SK-N-SH (cell line): ENCODE data around the gene CAPSL. TPM values are rescaled to one million over a fixed set of nuclear protein-coding genes. Genes with fewer than 3 reads are reported as not detected.

ENCODE experiments used
- CTCF ChIA-PET: fragments of 300-600, 350-600 bp; formaldehyde crosslinking; extraction: SDS; loops from one replicate; lab custom pipeline; 2021; lab: Yijun Ruan, JAX
- POLR2A ChIA-PET: fragments of 350-600 bp; sonication (Branson Sonifier 250); formaldehyde crosslinking; extraction: SDS; loops from one replicate; lab custom pipeline; 2020; ENCODE audit warnings: antibody characterized with exemption, inconsistent platforms; lab: Yijun Ruan, JAX
- DNase-seq: peaks from one replicate; pipeline ENCODE4 v3.0.0; 2012
- H2AFZ ChIP-seq: fragments of 200-600 bp; sonication (generic); 2 replicates; pipeline ENCODE4 v1.8.1; 2016; ENCODE audit warnings: antibody characterized with exemption, mild to moderate bottlenecking, low read depth
- H3F3A ChIP-seq: fragments of 200-600 bp; sonication (generic); replicated peaks from 2 replicates; pipeline ENCODE3; 2016; ENCODE audit warnings: antibody characterized with exemption, mild to moderate bottlenecking; ENCODE audit not compliant: insufficient read depth
- H3K27ac ChIP-seq, 2 experiments: fragments of 200-500 bp in 1 of 2; fragments of 200-600 bp in 1 of 2; sonication (Bioruptor generic) in 1 of 2; sonication (generic), shearing (Covaris generic) in 1 of 2; 2 replicates each; pipeline versions ENCODE4 v1.5.1 to v1.6.1; 2014 to 2016; ENCODE audit warnings: low read depth in 2 of 2, inconsistent platforms in 1 of 2, low read length in 1 of 2, mild to moderate bottlenecking in 1 of 2, mixed read lengths in 1 of 2
- H3K27me3 ChIP-seq: fragments of 200-600 bp; sonication (generic), shearing (Covaris generic); 2 replicates; pipeline ENCODE4 v1.6.1; 2016; ENCODE audit warnings: mixed run types; ENCODE audit not compliant: insufficient read depth
- H3K36me3 ChIP-seq, 2 experiments: fragments of 200-500 bp in 1 of 2; fragments of 200-600 bp in 1 of 2; sonication (Bioruptor generic) in 1 of 2; sonication (generic) in 1 of 2; replicated peaks in 1 of 2; 2 replicates each; pipeline versions ENCODE3 to v1.5.1; 2014 to 2016; ENCODE audit warnings: low read length in 1 of 2, mild to moderate bottlenecking in 1 of 2; ENCODE audit not compliant: insufficient read depth in 2 of 2, control insufficient read depth in 1 of 2
- H3K4me1 ChIP-seq, 2 experiments: fragments of 200-500 bp in 1 of 2; fragments of 200-600 bp in 1 of 2; sonication (Bioruptor generic) in 1 of 2; sonication (generic), shearing (Covaris generic) in 1 of 2; 2 replicates each; pipeline versions ENCODE4 v1.5.1 to v1.6.1; 2014 to 2016; ENCODE audit warnings: low read depth in 1 of 2, low read length in 1 of 2, mixed run types in 1 of 2; ENCODE audit not compliant: insufficient read depth in 2 of 2, control insufficient read depth in 1 of 2
- H3K4me2 ChIP-seq: fragments of 200-600 bp; sonication (generic), shearing (Covaris generic); 2 replicates; pipeline ENCODE4 v1.6.1; 2017; ENCODE audit warnings: mixed run types
- H3K4me3 ChIP-seq, 2 experiments: fragments of 200-500 bp in 1 of 2; fragments of 200-600 bp in 1 of 2; sonication (Bioruptor generic) in 1 of 2; sonication (generic), shearing (Covaris generic) in 1 of 2; 2 replicates each; pipeline versions ENCODE4 v1.5.1 to v1.8.1; 2014 to 2016; ENCODE audit warnings: low read depth in 2 of 2, inconsistent platforms in 1 of 2, low read length in 1 of 2, mild to moderate bottlenecking in 1 of 2, mixed read lengths in 1 of 2, moderate library complexity in 1 of 2
- H3K79me2 ChIP-seq: fragments of 200-600 bp; sonication (generic); 2 replicates; pipeline ENCODE4 v1.8.1; 2017; ENCODE audit warnings: mild to moderate bottlenecking; ENCODE audit not compliant: insufficient read depth
- H3K9ac ChIP-seq: fragments of 200-600 bp; sonication (generic); 2 replicates; pipeline ENCODE4 v1.6.1; 2017; ENCODE audit warnings: mixed run types
- H3K9me2 ChIP-seq: fragments of 200-600 bp; sonication (generic); 2 replicates; pipeline ENCODE4 v1.6.1; 2017; ENCODE audit warnings: mixed run types
- H3K9me3 ChIP-seq: fragments of 200-600 bp; sonication (generic); 2 replicates; pipeline ENCODE4 v1.6.1; 2017; ENCODE audit warnings: mixed run types, mild to moderate bottlenecking, moderate library complexity
- H4K20me1 ChIP-seq: fragments of 200-600 bp; sonication (generic); 2 replicates; pipeline ENCODE4 v1.6.1; 2017; ENCODE audit warnings: mild to moderate bottlenecking, mixed run types; ENCODE audit not compliant: insufficient read depth
- CHD2 ChIP-seq: fragments of 150-350 bp; IDR thresholded peaks from 2 replicates; pipeline ENCODE4 v1.6.1; 2018; ENCODE audit warnings: low read length; ENCODE audit not compliant: partially characterized antibody
- CTCF ChIP-seq: fragments of 200-600 bp; sonication (generic); IDR thresholded peaks from 2 replicates; pipeline ENCODE4 v1.6.1; 2017; ENCODE audit warnings: antibody characterized with exemption, mild to moderate bottlenecking, moderate library complexity
- ELF1 ChIP-seq: IDR thresholded peaks from 2 replicates; pipeline ENCODE4 v1.4.0; 2012
- EZH2phosphoT487 ChIP-seq: fragments of 200-600 bp; sonication (generic); IDR thresholded peaks from 2 replicates; pipeline ENCODE4 v1.6.1; 2017; ENCODE audit warnings: low read depth, mixed run types, mild to moderate bottlenecking, antibody characterized with exemption, moderate library complexity, borderline replicate concordance
- FOSL2 ChIP-seq: IDR thresholded peaks from 2 replicates; pipeline ENCODE4 v1.4.0; 2012; ENCODE audit warnings: low read depth, mild to moderate bottlenecking, moderate library complexity, borderline replicate concordance
- FOXM1 ChIP-seq: IDR thresholded peaks from 2 replicates; pipeline ENCODE4 v1.4.0; 2012; ENCODE audit warnings: low read depth, mild to moderate bottlenecking
- GATA2 ChIP-seq: sonication (generic); formaldehyde crosslinking; IDR thresholded peaks from 2 replicates; pipeline ENCODE4 v1.5.0; 2020; ENCODE audit warnings: mild to moderate bottlenecking, missing genetic modification reagents
- MAX ChIP-seq: IDR thresholded peaks from 2 replicates; pipeline ENCODE4 v1.4.0; 2012; ENCODE audit warnings: low read depth
- MEF2A ChIP-seq: IDR thresholded peaks from 2 replicates; pipeline ENCODE4 v1.4.0; 2012; ENCODE audit warnings: low read depth, borderline replicate concordance
- MXI1 ChIP-seq: IDR thresholded peaks from 2 replicates; pipeline ENCODE4 v1.6.1; 2012; ENCODE audit warnings: mild to moderate bottlenecking, low read depth, low read length, improper control_type of control experiment
- PBX3 ChIP-seq: IDR thresholded peaks from 2 replicates; pipeline ENCODE4; 2012
- POLR2AphosphoS5 ChIP-seq: IDR thresholded peaks from 2 replicates; pipeline ENCODE4 v1.6.1; 2012; ENCODE audit warnings: low read depth, low read length
- RAD21 ChIP-seq: IDR thresholded peaks from 2 replicates; pipeline ENCODE4 v1.6.1; 2012; ENCODE audit warnings: mild to moderate bottlenecking, low read length
- RXRA ChIP-seq: IDR thresholded peaks from 2 replicates; pipeline ENCODE4 v1.4.0; 2012; ENCODE audit warnings: low read depth, mild to moderate bottlenecking, borderline replicate concordance
- SMC3 ChIP-seq: IDR thresholded peaks from 2 replicates; pipeline ENCODE4 v1.6.1; 2012; ENCODE audit warnings: low read depth, low read length, improper control_type of control experiment
- TAF1 ChIP-seq: IDR thresholded peaks from 2 replicates; pipeline ENCODE4 v1.6.1; 2012; ENCODE audit warnings: low read depth, mild to moderate bottlenecking, low read length, moderate library complexity, borderline replicate concordance
- TCF12 ChIP-seq: IDR thresholded peaks from 2 replicates; pipeline ENCODE4 v1.4.0; 2012
- USF1 ChIP-seq: IDR thresholded peaks from 2 replicates; pipeline ENCODE4 v1.4.0; 2012; ENCODE audit warnings: low read depth, borderline replicate concordance
- YY1 ChIP-seq: IDR thresholded peaks from 2 replicates; pipeline ENCODE4 v1.4.0; 2012; ENCODE audit warnings: low read depth, mild to moderate bottlenecking
- WGBS: methylation state at CpG from one replicate; pipeline ENCODE4 v1.1.6; 2017; ENCODE audit warnings: low lambda C conversion rate; 5-methylcytosine and 5-hydroxymethylcytosine counted together
- polyA plus RNA-seq, 3 experiments: library from polyadenylated mRNA; depleted of rRNA; stranded (reverse); fragments of >200 nt; gene quantifications; 2 replicates each; pipeline ENCODE4 v1.2.3, GENCODE V29; 2012

CAPSL gene
- polyA plus RNA-seq, 1 of the 3 experiments (the other 2 are of a cell fraction), result 0.23 TPM

- 65% methylated on average over 2 of the region's 2 CpGs for WGBS
- H3F3A ChIP-seq, result no peaks in the 10 kb centered on the region
- no peaks in the 10 kb centered on the region for H3K27me3 ChIP-seq
- no peak overlapping the region for H3K4me2 ChIP-seq
- H3K27ac ChIP-seq, result no peak overlapping the region
- H3K36me3 ChIP-seq, result no peaks in the 10 kb centered on the region
- H3K9me2 ChIP-seq, result no peaks in the 10 kb centered on the region
- no peak for DNase-seq
- no peaks in the 10 kb centered on the region for H3K4me1 ChIP-seq
- H2AFZ ChIP-seq, result no peak overlapping the region
- ChIA-PET CTCF (interaction anchor here (1.8 to 1.9 kb wide), 2 partner anchors 22 to 24 kb away, joined by 5 to 7 read pairs; no protein-coding TSS in a partner anchor), POLR2A (no interaction called here)
- no peaks in the 10 kb centered on the region for H3K9me3 ChIP-seq
- H4K20me1 ChIP-seq, result no peaks in the 10 kb centered on the region
- no peaks in the 10 kb centered on the region for H3K79me2 ChIP-seq
- H3K9ac ChIP-seq, result no peak overlapping the region
- no peak for TF ChIP-seq CHD2
- no peak for TF ChIP-seq RXRA
- TF ChIP-seq MXI1, result no peak
- no peak for TF ChIP-seq YY1
- no peak for TF ChIP-seq CTCF
- no peak for TF ChIP-seq MEF2A
- TF ChIP-seq, all 33 proteins: peak for 0
- no peak overlapping the region for H3K4me3 ChIP-seq
These were observed 36.3 kb downstream of the CAPSL start for GRCh38 chr5:35902046-35902672.

- CTCF ChIA-PET, result interaction anchor here (1.8 kb wide), 1 partner anchor 23 kb away, joined by 5 read pairs; no protein-coding TSS in a partner anchor
- no peaks in the 10 kb centered on the region for H4K20me1 ChIP-seq
- H3K79me2 ChIP-seq, result no peaks in the 10 kb centered on the region
- 81% methylated on average over 3 of the region's 3 CpGs for WGBS
- POLR2A ChIA-PET, result no interaction called here
- DNase-seq, result no peak
- H3K4me3 ChIP-seq, result no peak overlapping the region
- no peaks in the 10 kb centered on the region for H3F3A ChIP-seq
- H3K4me1 ChIP-seq, result no peaks in the 10 kb centered on the region
- H3K9me2 ChIP-seq, result no peaks in the 10 kb centered on the region
- no peaks in the 10 kb centered on the region for H3K9me3 ChIP-seq
- H3K4me2 ChIP-seq, result no peak overlapping the region
- H2AFZ ChIP-seq, result no peak overlapping the region
- no peak for TF ChIP-seq SMC3
- no peak for TF ChIP-seq TCF12
- TF ChIP-seq TAF1, result no peak
- TF ChIP-seq PBX3, result no peak
- no peak for TF ChIP-seq RAD21
- no peak for TF ChIP-seq FOSL2
- no peak for TF ChIP-seq FOXM1
- TF ChIP-seq MAX, result no peak
- no peak for TF ChIP-seq RXRA
- TF ChIP-seq EZH2phosphoT487, result no peak
- TF ChIP-seq ELF1, result no peak
- no peak for TF ChIP-seq USF1
- no peak for TF ChIP-seq GATA2 (CRISPR knock-in tag)
- no peak for TF ChIP-seq POLR2AphosphoS5
- no peaks in the 10 kb centered on the region for H3K27me3 ChIP-seq
- H3K27ac ChIP-seq, result no peak overlapping the region
- no peaks in the 10 kb centered on the region for H3K36me3 ChIP-seq
- H3K9ac ChIP-seq, result no peak overlapping the region
These were observed 37.3 kb downstream of the CAPSL start for GRCh38 chr5:35900972-35901695.
